Stomach (tissue), 4 donors: ENCODE results near the gene WWC1.

ENCODE experiments used
- CTCF ChIP-seq, 7 experiments: fragments of 450-650 bp in 4 of 7; fragments of 200-600 bp in 3 of 7; sonication (generic) in 3 of 7; IDR thresholded peaks; one replicate each; pipeline ENCODE4 v1.5.1; 2016 to 2019; ENCODE audit warnings: antibody characterized with exemption in 7 of 7, control low read depth in 2 of 7, mild to moderate bottlenecking in 1 of 7
- POLR2AphosphoS5 ChIP-seq, 3 donors: sonication (generic); formaldehyde crosslinking; IDR thresholded peaks; one replicate each; pipeline ENCODE4 v1.6.1; 2016; ENCODE audit warnings: antibody characterized with exemption in 3 of 3

GRCh38 chr5:168364151-168364661 is 72.8 kb downstream of the WWC1 start:
- TF ChIP-seq CTCF (IDR thresholded peaks at IDR 0.05) = no peak
- TF ChIP-seq POLR2AphosphoS5 (IDR thresholded peaks at IDR 0.05) = no peak
